ENCODE results near the gene EDN2. TPM values are rescaled to one million over a fixed set of nuclear protein-coding genes. Genes with fewer than 3 reads are reported as not detected.

Gene EDN2
- total and polyA plus RNA-seq, 2 of the 8 experiments (the other 6 are each of a cell fraction or from before 2014, with no cell fraction given): 0.32 to 0.39 TPM

GRCh38 chr1:41430582-41430981 lies 53.9 kb downstream of the EDN2 start:
- Histone ChIP-seq H3K14ac (ENCODE audit: insufficient read length) (no peak overlapping the region), H2BK20ac (ENCODE audit: low read length) (no peak overlapping the region), H3K4ac (replicated peaks; ENCODE audit: insufficient read length, low read depth, low read length) (no peak overlapping the region), H3K4me1 (replicated peaks in 1 of 4; ENCODE audit: control insufficient read depth in 3 of 4, insufficient read depth in 4 of 4, low read length in 3 of 4) (peaks cover 0 to 7% (median 5%) of the 10 kb centered on the region in 4 experiments; a peak in 4 of 7 replicates), H4K8ac (ENCODE audit: extremely low read depth, insufficient read depth, low read length) (no peak overlapping the region), H2AFZ (ENCODE audit: low read length) (no peak overlapping the region), H3K23ac (ENCODE audit: insufficient read length) (no peak overlapping the region), H3K79me1 (ENCODE audit: low read depth, low read length) (no peaks in the 10 kb centered on the region), H4K5ac (ENCODE audit: insufficient read length, low read depth, low read length) (no peak overlapping the region), H3K4me3 (ENCODE audit: extremely low read depth in 1 of 4, insufficient read depth in 2 of 4, low read depth in 3 of 4, low read length in 4 of 4) (no peak overlapping the region), H2BK12ac (ENCODE audit: low read depth, low read length) (no peak overlapping the region), H2BK15ac (ENCODE audit: low read length) (no peak overlapping the region), H3K79me2 (ENCODE audit: control insufficient read depth in 1 of 2, insufficient read depth in 2 of 2, low read length in 2 of 2) (no peaks in the 10 kb centered on the region), H4K91ac (replicated peaks; ENCODE audit: insufficient read length, low read length) (no peak overlapping the region), H4K20me1 (replicated peaks in 1 of 2; ENCODE audit: control insufficient read depth in 1 of 2, insufficient read depth in 2 of 2, low read length in 2 of 2) (no peaks in the 10 kb centered on the region), H2AK5ac (ENCODE audit: low read depth, low read length) (no peak overlapping the region), H3K27me3 (replicated peaks in 1 of 4; ENCODE audit: control insufficient read depth in 3 of 4, extremely low read depth in 1 of 4, insufficient read depth in 3 of 4, low read length in 3 of 4) (no peaks in the 10 kb centered on the region), H3K9me3 (ENCODE audit: insufficient read depth in 2 of 2, low read depth in 1 of 2, low read length in 1 of 2) (no peaks in the 10 kb centered on the region), H3K27ac (ENCODE audit: low read depth, low read length) (no peak overlapping the region), H3K23me2 (ENCODE audit: low read depth, low read length) (peaks cover 2% of the 10 kb centered on the region; the same call in 1 of the 2 replicates), H3K36me3 (ENCODE audit: control insufficient read depth in 2 of 4, insufficient read depth in 4 of 4, low read length in 3 of 4) (no peaks in the 10 kb centered on the region), H2BK5ac (ENCODE audit: low read depth, low read length) (no peak overlapping the region), H3K9ac (replicated peaks in 1 of 4; ENCODE audit: extremely low read depth in 1 of 4, low read depth in 3 of 4, low read length in 3 of 4) (no peak overlapping the region), H2BK120ac (replicated peaks; ENCODE audit: low read depth, low read length) (no peak overlapping the region), H3K56ac (replicated peaks; ENCODE audit: insufficient read length, low read depth, low read length) (no peak overlapping the region), H3K18ac (ENCODE audit: extremely low read depth, low read length) (no peak overlapping the region), H3K4me2 (ENCODE audit: insufficient read depth in 1 of 2, low read depth in 2 of 2, low read length in 2 of 2) (no peak overlapping the region)
- CTCF ChIA-PET (ENCODE audit: partially characterized antibody): interaction anchor here (0.6 to 16.2 kb wide), 13 partner anchors 13 to 393 kb away, joined by 3 to 420 read pairs (median 10); partner anchors contain the start of gene FOXO6
- DNase-seq (ENCODE audit: low read depth in 1 of 2, low spot score in 2 of 2) (no peak), FAIRE-seq (no peak)
- POLR2A ChIA-PET (ENCODE audit: partially characterized antibody): no interaction called here
- WGBS, 2 experiments (ENCODE audit: extremely low coverage in 1 of 2, insufficient coverage in 1 of 2, insufficient read length in 1 of 2, insufficient replicate concordance in 2 of 2, low coverage in 1 of 2, low lambda C conversion rate in 2 of 2, missing lambda C conversion rate in 1 of 2): 89% methylated on average over 4 of the region's 4 CpGs; no CpG with 5 or more reads in 1 of the 2 experiments
- TF ChIP-seq CTBP2 (IDR thresholded peaks at IDR 0.05; ENCODE audit: borderline replicate concordance, insufficient read depth, insufficient read length, low read length) (no peak), TAF1 (IDR thresholded peaks at IDR 0.05; ENCODE audit: low read depth, low read length) (no peak), GTF2F1 (IDR thresholded peaks at IDR 0.05; ENCODE audit: borderline replicate concordance, low read depth, low read length) (no peak), SP2 (IDR thresholded peaks at IDR 0.05; ENCODE audit: low read length) (no peak), RAD21 (IDR thresholded peaks at IDR 0.05 in 1 of 2, conservative IDR thresholded peaks at IDR 0.05 in 1 of 2; ENCODE audit: low read depth in 2 of 2, low read length in 2 of 2) (no peak), SUZ12 (IDR thresholded peaks at IDR 0.05; ENCODE audit: low read length) (no peak), SAP30 (IDR thresholded peaks at IDR 0.05; ENCODE audit: insufficient read depth, insufficient replicate concordance, low read length) (no peak), NRF1 (IDR thresholded peaks at IDR 0.05; ENCODE audit: low read depth, low read length) (no peak), BRCA1 (IDR thresholded peaks at IDR 0.05; ENCODE audit: low read depth, low read length) (no peak), SP1 (IDR thresholded peaks at IDR 0.05; ENCODE audit: low read depth, low read length) (no peak), EGR1 (IDR thresholded peaks at IDR 0.05; ENCODE audit: borderline replicate concordance, low read depth, low read length) (no peak), BACH1 (IDR thresholded peaks at IDR 0.05; ENCODE audit: low read length) (no peak), SP4 (IDR thresholded peaks at IDR 0.05; ENCODE audit: low read length) (no peak), POLR2A (IDR thresholded peaks at IDR 0.05; ENCODE audit: control extremely low read depth in 1 of 2, low read depth in 2 of 2, low read length in 2 of 2) (no peak), RXRA (IDR thresholded peaks at IDR 0.05; ENCODE audit: insufficient read depth, low read depth, low read length) (no peak)
